Measurements from ENCODE around the gene XRN2. TPM values are rescaled to one million over a fixed set of nuclear protein-coding genes. Genes with fewer than 3 reads are reported as not detected.

The XRN2 gene
- total and polyA plus RNA-seq, 4 donors: 12.6 to 62.2 (median 53.6) TPM

GRCh38 chr20:21339499-21339898 is 36.4 kb downstream of the XRN2 start:
- H3K36me3 ChIP-seq (ENCODE audit: control insufficient read depth in 4 of 4, insufficient read depth in 4 of 4, low read length in 4 of 4): peaks cover 28 to 55% (median 41%) of the 10 kb centered on the region in 4 donors
- TF ChIP-seq CTCF (IDR thresholded peaks at IDR 0.05; ENCODE audit: control extremely low read depth, extremely low read depth): no peak

GRCh38 chr20:21340991-21341697 is 38.0 kb downstream of the XRN2 start:
- ATAC-seq (ENCODE audit: insufficient read depth, low FRiP score): no peak
- no peak for TF ChIP-seq CTCF (IDR thresholded peaks at IDR 0.05; ENCODE audit: control extremely low read depth, extremely low read depth)
- no peak overlapping the region for H3K9ac ChIP-seq (ENCODE audit: insufficient read depth in 1 of 2, low read length in 2 of 2)
- 93 to 96% methylated on average over 3 of the region's 3 CpGs for WGBS, 2 donors
- H3K27me3 ChIP-seq (ENCODE audit: control insufficient read depth in 3 of 3, insufficient read depth in 3 of 3, low read length in 2 of 3): no peaks in the 10 kb centered on the region
- H3K27ac ChIP-seq (ENCODE audit: low read depth in 1 of 2, low read length in 1 of 2): no peak overlapping the region
- H3K9me3 ChIP-seq (ENCODE audit: control insufficient read depth in 4 of 4, insufficient read depth in 3 of 4, low read length in 3 of 4): no peaks in the 10 kb centered on the region
- H3K4me1 ChIP-seq (ENCODE audit: control insufficient read depth in 5 of 5, insufficient read depth in 5 of 5, low read length in 5 of 5): no peaks in the 10 kb centered on the region
- H3K36me3 ChIP-seq (ENCODE audit: control insufficient read depth in 4 of 4, insufficient read depth in 4 of 4, low read length in 4 of 4): peaks cover 27 to 48% (median 35%) of the 10 kb centered on the region in 4 donors
- H3K4me3 ChIP-seq: no peak overlapping the region
- no peak for DNase-seq

More at GRCh38 chr20:21339499-21339898, 36.4 kb downstream of the XRN2 start:
- ATAC-seq (ENCODE audit: insufficient read depth, low FRiP score): no peak
- peaks cover 0 to 2% (median 0%) of the 10 kb centered on the region in 5 donors for H3K4me1 ChIP-seq (ENCODE audit: control insufficient read depth in 5 of 5, insufficient read depth in 5 of 5, low read length in 5 of 5)
- no peak overlapping the region for H3K9ac ChIP-seq (ENCODE audit: insufficient read depth in 1 of 2, low read length in 2 of 2)
- no peaks in the 10 kb centered on the region for H3K27me3 ChIP-seq (ENCODE audit: control insufficient read depth in 3 of 3, insufficient read depth in 3 of 3, low read length in 2 of 3)
- no peak overlapping the region for H3K4me3 ChIP-seq
- WGBS, 2 donors: 72 to 91% methylated on average over 3 of the region's 3 CpGs
- no peak for DNase-seq
- H3K27ac ChIP-seq (ENCODE audit: low read depth in 1 of 2, low read length in 1 of 2): no peak overlapping the region
- H3K9me3 ChIP-seq (ENCODE audit: control insufficient read depth in 4 of 4, insufficient read depth in 3 of 4, low read length in 3 of 4): no peaks in the 10 kb centered on the region

- no peaks in the 10 kb centered on the region for H3K9me3 ChIP-seq (ENCODE audit: control insufficient read depth in 4 of 4, insufficient read depth in 3 of 4, low read length in 3 of 4)
- DNase-seq (no peak), ATAC-seq (ENCODE audit: insufficient read depth, low FRiP score) (no peak)
- H3K4me3 ChIP-seq: no peak overlapping the region
- H3K27me3 ChIP-seq (ENCODE audit: control insufficient read depth in 3 of 3, insufficient read depth in 3 of 3, low read length in 2 of 3): no peaks in the 10 kb centered on the region
- WGBS, 2 donors: 80 to 89% methylated on average over 4 of the region's 4 CpGs
- no peak overlapping the region for H3K27ac ChIP-seq (ENCODE audit: low read depth in 1 of 2, low read length in 1 of 2)
- H3K9ac ChIP-seq (ENCODE audit: insufficient read depth in 1 of 2, low read length in 2 of 2): no peak overlapping the region
- H3K4me1 ChIP-seq (ENCODE audit: control insufficient read depth in 5 of 5, insufficient read depth in 5 of 5, low read length in 5 of 5): no peaks in the 10 kb centered on the region
- H3K36me3 ChIP-seq (ENCODE audit: control insufficient read depth in 4 of 4, insufficient read depth in 4 of 4, low read length in 4 of 4): peaks cover 21 to 40% (median 26%) of the 10 kb centered on the region in 4 donors
- TF ChIP-seq CTCF (IDR thresholded peaks at IDR 0.05; ENCODE audit: control extremely low read depth, extremely low read depth): no peak
Observed at GRCh38 chr20:21342656-21343345, 39.7 kb downstream of the XRN2 start.
